Common myeloid progenitor, CD34-positive (primary cell): ENCODE measurements around the gene ALX3.

ENCODE experiments used
- CTCF ChIA-PET: fragments of 350-600 bp; sonication (Branson Sonifier 250); formaldehyde crosslinking; loops from one replicate; lab custom pipeline; 2021; ENCODE audit warnings: antibody characterized with exemption; lab: Charles Lee
- POLR2A ChIA-PET: fragments of 350-600 bp; sonication (Branson Sonifier 250); formaldehyde crosslinking; loops from one replicate; lab custom pipeline; 2021; ENCODE audit warnings: antibody characterized with exemption; lab: Charles Lee
- DNase-seq, 3 donors: peaks; one replicate each; pipeline versions ENCODE4 v3.0.0 to v3.0.0-alpha.2; 2013
- H3K27ac ChIP-seq, 2 experiments: 1 replicate in 1 of 2; 2 replicates in 1 of 2; pipeline ENCODE4 v1.7.0; 2013; ENCODE audit warnings: inconsistent platforms in 2 of 2, low read length in 2 of 2, mild to moderate bottlenecking in 2 of 2, low read depth in 1 of 2, moderate library complexity in 1 of 2; ENCODE audit not compliant: severe bottlenecking in 2 of 2, insufficient read depth in 1 of 2, poor library complexity in 1 of 2
- H3K27me3 ChIP-seq, 5 experiments: replicated peaks in 2 of 5; 1 replicate in 3 of 5; 2 replicates in 2 of 5; pipeline versions ENCODE4 v1.6.1 to v1.7.0; 2013; ENCODE audit warnings: low read length in 4 of 5, mild to moderate bottlenecking in 2 of 5, moderate library complexity in 2 of 5, inconsistent platforms in 1 of 5; ENCODE audit not compliant: insufficient read depth in 5 of 5, control insufficient read depth in 4 of 5
- H3K36me3 ChIP-seq, 4 experiments: 1 replicate in 2 of 4; 2 replicates in 2 of 4; pipeline versions ENCODE4 v1.6.1 to v1.7.0; 2013; ENCODE audit warnings: low read length in 3 of 4, control low read depth in 1 of 4, mild to moderate bottlenecking in 1 of 4; ENCODE audit not compliant: control insufficient read depth in 4 of 4, insufficient read depth in 4 of 4
- H3K4me1 ChIP-seq, 4 experiments: 1 replicate in 3 of 4; 2 replicates in 1 of 4; pipeline versions ENCODE4 v1.6.1 to v1.7.1; 2013; ENCODE audit warnings: low read length in 3 of 4, mild to moderate bottlenecking in 3 of 4, control low read depth in 1 of 4, inconsistent platforms in 1 of 4, moderate library complexity in 1 of 4; ENCODE audit not compliant: control insufficient read depth in 4 of 4, insufficient read depth in 4 of 4; ENCODE audit errors: control extremely low read depth in 1 of 4
- H3K4me3 ChIP-seq, 7 experiments: 1 replicate in 4 of 7; 2 replicates in 3 of 7; pipeline versions ENCODE4 v1.5.1 to v1.7.0; 2013; ENCODE audit warnings: mild to moderate bottlenecking in 7 of 7, low read length in 6 of 7, moderate library complexity in 6 of 7, inconsistent platforms in 2 of 7, low read depth in 2 of 7, control low read depth in 1 of 7; ENCODE audit not compliant: insufficient read depth in 4 of 7, control insufficient read depth in 1 of 7; ENCODE audit errors: extremely low read depth in 1 of 7
- H3K9me3 ChIP-seq, 5 experiments: 1 replicate in 4 of 5; 2 replicates in 1 of 5; pipeline versions ENCODE4 v1.6.1 to v1.7.1; 2013; ENCODE audit warnings: low read length in 4 of 5, mild to moderate bottlenecking in 2 of 5, inconsistent platforms in 1 of 5, low read depth in 1 of 5, moderate library complexity in 1 of 5; ENCODE audit not compliant: control insufficient read depth in 4 of 5, insufficient read depth in 2 of 5; ENCODE audit errors: control extremely low read depth in 1 of 5
- WGBS: methylation state at CpG from one replicate; pipeline ENCODE4 v1.1.5; 2013; ENCODE audit not compliant: insufficient coverage; 5-methylcytosine and 5-hydroxymethylcytosine counted together

Gene ALX3

GRCh38 chr1:110060662-110061060 is 9.8 kb downstream of the ALX3 start:
- Histone ChIP-seq H3K27ac (no peak overlapping the region), H3K27me3 (peaks cover 0 to 10% (median 5%) of the 10 kb centered on the region in 5 experiments), H3K4me3 (no peak overlapping the region), H3K9me3 (no peaks in the 10 kb centered on the region), H3K36me3 (peaks cover 5 to 41% (median 33%) of the 10 kb centered on the region in 4 experiments), H3K4me1 (no peaks in the 10 kb centered on the region)
- CTCF ChIA-PET = interaction anchor here (0.6 to 5.3 kb wide), 18 partner anchors 8 to 55 kb away, joined by 3 to 41 read pairs (median 6); partner anchors contain the start of genes STRIP1 and UBL4B
- POLR2A ChIA-PET = no interaction called here
- DNase-seq = no peak
- 98% methylated on average over 6 of the region's 7 CpGs for WGBS

GRCh38 chr1:110060034-110060661 is 10.3 kb downstream of the ALX3 start:
- POLR2A ChIA-PET = interaction anchor here (0.7 to 1.1 kb wide), 2 partner anchors 16 to 162 kb away, joined by 3 read pairs; no protein-coding TSS in a partner anchor

DNA sequence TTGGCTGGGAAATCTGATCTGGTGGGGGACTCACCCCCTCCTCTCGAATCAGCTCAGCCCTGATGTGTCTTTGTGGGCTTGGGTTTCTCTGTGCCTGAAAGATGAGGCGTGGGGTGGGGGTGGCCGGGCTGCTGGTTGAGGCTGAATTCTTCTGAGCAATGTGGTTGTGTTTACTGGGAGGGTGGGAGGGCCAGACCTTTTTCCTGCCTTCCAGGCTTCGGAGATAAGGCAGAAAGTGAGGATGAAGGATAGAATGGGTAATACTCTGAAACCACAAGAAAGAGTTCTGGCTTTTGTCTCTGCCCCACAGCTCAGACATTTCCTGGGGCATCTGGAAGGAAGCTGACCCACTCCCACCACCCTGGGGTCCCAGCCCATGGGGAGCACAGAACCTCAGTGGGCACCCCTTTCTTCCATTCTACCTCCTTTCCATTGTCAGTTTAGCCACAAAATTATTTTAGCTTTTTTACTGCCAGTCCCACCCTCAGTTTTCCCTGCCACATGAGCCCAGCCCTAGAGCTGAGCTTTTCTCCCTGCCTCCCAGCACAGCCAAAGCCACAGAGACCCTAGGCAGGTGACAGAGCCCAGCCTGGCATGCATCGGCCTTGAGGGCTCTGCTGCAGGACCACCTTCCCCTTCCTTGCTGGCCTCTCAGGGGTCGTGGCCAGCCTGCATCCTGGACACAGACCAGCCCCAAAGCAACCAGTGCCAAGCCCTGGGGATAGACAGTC is 11.2 kb downstream of the ALX3 start:
- CTCF ChIA-PET = interaction anchor here (0.7 to 5.3 kb wide), 20 partner anchors 8 to 353 kb away, joined by 3 to 41 read pairs (median 5); partner anchors contain the start of genes AHCYL1, STRIP1 and UBL4B
- 89% methylated on average over 4 of the region's 6 CpGs for WGBS
- H3K36me3 ChIP-seq = peaks cover 8 to 54% (median 46%) of the 10 kb centered on the region in 4 experiments
- no peak overlapping the region for H3K4me3 ChIP-seq
- no peaks in the 10 kb centered on the region for H3K9me3 ChIP-seq
- POLR2A ChIA-PET = interaction anchor here (1.1 kb wide), 1 partner anchor 17 kb away, joined by 3 read pairs; no protein-coding TSS in a partner anchor
- no peaks in the 10 kb centered on the region for H3K4me1 ChIP-seq
- peaks cover 0 to under 1% (median 0%) of the 10 kb centered on the region in 5 experiments for H3K27me3 ChIP-seq
- DNase-seq = no peak
- no peak overlapping the region for H3K27ac ChIP-seq

More at GRCh38 chr1:110060034-110060661, 10.3 kb downstream of the ALX3 start:
- CTCF ChIA-PET = interaction anchor here (0.6 to 5.3 kb wide), 25 partner anchors 9 to 352 kb away, joined by 3 to 41 read pairs (median 5); partner anchors contain the start of genes AHCYL1, STRIP1 and UBL4B
- peak; percentile 48 to 72 (median 60) for DNase-seq
- Histone ChIP-seq H3K36me3 (peaks cover 5 to 46% (median 38%) of the 10 kb centered on the region in 4 experiments), H3K4me3 (no peak overlapping the region), H3K27me3 (peaks cover 0 to 6% (median 3%) of the 10 kb centered on the region in 5 experiments), H3K9me3 (no peaks in the 10 kb centered on the region), H3K4me1 (no peaks in the 10 kb centered on the region), H3K27ac (no peak overlapping the region)
- 90% methylated on average over 7 of the region's 9 CpGs for whole genome bisulfite sequencing

DNA sequence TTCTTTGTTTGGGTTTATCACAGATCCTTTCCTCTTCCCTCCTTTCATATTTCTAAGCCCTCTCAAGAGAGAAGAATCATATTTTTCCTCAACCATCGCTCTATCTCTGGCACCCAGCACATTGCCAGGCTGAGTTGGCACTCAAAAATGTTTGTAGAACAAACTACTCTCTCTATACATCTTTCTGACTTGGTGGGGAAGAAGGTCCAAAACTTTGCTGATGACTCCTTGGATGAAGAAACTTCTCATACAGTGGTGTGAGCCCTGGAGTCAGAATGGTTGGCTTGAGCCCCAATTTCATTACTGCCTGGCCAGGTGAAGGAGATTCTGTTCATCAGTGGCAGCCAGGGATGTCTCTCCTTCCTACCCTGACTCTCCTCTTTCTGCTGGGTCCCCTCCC is 11.9 kb downstream of the ALX3 start:
- CTCF ChIA-PET = interaction anchor here (0.8 to 12.8 kb wide), 13 partner anchors 8 to 354 kb away, joined by 3 to 221 read pairs (median 6); partner anchors contain the start of gene STRIP1

DNA sequence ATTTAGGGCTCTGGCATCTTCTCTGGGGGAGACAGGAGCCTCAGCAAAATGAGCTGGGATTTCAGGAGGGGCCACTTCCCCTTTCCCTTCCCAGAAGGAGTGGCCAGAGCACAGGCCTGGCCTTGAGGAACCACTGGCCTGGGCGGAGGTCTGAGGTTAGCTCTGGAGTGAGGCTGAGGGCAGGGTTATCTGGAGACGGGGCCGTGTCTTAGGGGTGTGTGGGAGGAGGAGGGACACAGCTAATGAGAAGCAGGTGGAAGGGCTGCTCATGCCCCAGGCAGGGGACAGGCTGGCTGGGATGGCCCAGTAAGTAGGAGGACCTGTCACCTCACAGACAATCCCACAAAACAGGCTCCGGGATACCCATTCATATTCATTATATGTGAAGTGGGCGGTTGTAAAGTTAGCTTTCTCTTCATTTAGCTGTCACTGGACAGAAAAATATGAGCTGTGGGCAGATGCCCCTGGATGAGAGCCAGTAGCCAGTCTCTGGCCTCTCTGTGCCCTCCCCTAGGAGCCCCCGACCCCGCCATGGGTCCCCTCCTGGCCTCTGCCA is 12.4 kb downstream of the ALX3 start:
- ChIA-PET POLR2A (interaction anchor here (1.1 to 1.4 kb wide), 2 partner anchors 8 to 13 kb away, joined by 4 to 5 read pairs; no protein-coding TSS in a partner anchor), CTCF (interaction anchor here (0.8 to 12.8 kb wide), 10 partner anchors 8 to 355 kb away, joined by 3 to 221 read pairs (median 6); partner anchors contain the start of genes STRIP1 and UBL4B)
- WGBS = 100% methylated on average over 2 of the region's 7 CpGs
- H3K27me3 ChIP-seq = no peaks in the 10 kb centered on the region
- no peak overlapping the region for H3K27ac ChIP-seq
- no peaks in the 10 kb centered on the region for H3K4me1 ChIP-seq
- H3K9me3 ChIP-seq = no peaks in the 10 kb centered on the region
- no peak overlapping the region for H3K4me3 ChIP-seq
- no peak for DNase-seq
- peaks cover 8 to 67% (median 57%) of the 10 kb centered on the region in 4 experiments for H3K36me3 ChIP-seq

More for the DNA sequence above, 11.9 kb downstream of the ALX3 start:
- Histone ChIP-seq H3K36me3 (peaks cover 8 to 61% (median 51%) of the 10 kb centered on the region in 4 experiments), H3K4me3 (no peak overlapping the region), H3K4me1 (no peaks in the 10 kb centered on the region), H3K27ac (no peak overlapping the region), H3K27me3 (no peaks in the 10 kb centered on the region), H3K9me3 (no peaks in the 10 kb centered on the region)
- POLR2A ChIA-PET = interaction anchor here (1.4 kb wide), 1 partner anchor 8 kb away, joined by 5 read pairs; no protein-coding TSS in a partner anchor
- 83% methylated on average over 1 of the region's 1 CpG for WGBS
- DNase-seq = no peak

- no peaks in the 10 kb centered on the region for H3K27me3 ChIP-seq
- no peak overlapping the region for H3K27ac ChIP-seq
- no peaks in the 10 kb centered on the region for H3K4me1 ChIP-seq
- no peak for DNase-seq
- 100% methylated on average over 3 of the region's 3 CpGs for WGBS
- POLR2A ChIA-PET = no interaction called here
- peaks cover 9 to 78% (median 66%) of the 10 kb centered on the region in 4 experiments for H3K36me3 ChIP-seq
- H3K4me3 ChIP-seq = no peak overlapping the region
- no peaks in the 10 kb centered on the region for H3K9me3 ChIP-seq
- CTCF ChIA-PET = interaction anchor here (0.7 to 12.8 kb wide), 7 partner anchors 10 to 402 kb away, joined by 3 to 221 read pairs (median 6); partner anchors contain the start of gene STRIP1
These were observed 13.7 kb downstream of the ALX3 start for GRCh38 chr1:110056776-110057175.
